Ovary (tissue), 3 donors: ENCODE results near the gene MEMO1.

Source experiments
- CTCF ChIP-seq, 3 donors: fragments of 450-650 bp in 2 of 3; fragments of 200-600 bp in 1 of 3; IDR thresholded peaks; one replicate each; pipeline versions ENCODE4 v1.5.1 to v1.8.0; 2016 to 2022; ENCODE audit warnings: antibody characterized with exemption in 3 of 3, mild to moderate bottlenecking in 1 of 3
- EP300 ChIP-seq: sonication (generic); formaldehyde crosslinking; IDR thresholded peaks from one replicate; pipeline ENCODE4 v1.6.1; 2017; ENCODE audit warnings: antibody characterized with exemption
- POLR2A ChIP-seq: fragments of 450-650 bp; IDR thresholded peaks from one replicate; pipeline ENCODE4 v1.6.1; 2017; ENCODE audit warnings: antibody characterized with exemption, mild to moderate bottlenecking, moderate library complexity
- donor health status: DM: no; HTN: no; CAD: no.

DNA sequence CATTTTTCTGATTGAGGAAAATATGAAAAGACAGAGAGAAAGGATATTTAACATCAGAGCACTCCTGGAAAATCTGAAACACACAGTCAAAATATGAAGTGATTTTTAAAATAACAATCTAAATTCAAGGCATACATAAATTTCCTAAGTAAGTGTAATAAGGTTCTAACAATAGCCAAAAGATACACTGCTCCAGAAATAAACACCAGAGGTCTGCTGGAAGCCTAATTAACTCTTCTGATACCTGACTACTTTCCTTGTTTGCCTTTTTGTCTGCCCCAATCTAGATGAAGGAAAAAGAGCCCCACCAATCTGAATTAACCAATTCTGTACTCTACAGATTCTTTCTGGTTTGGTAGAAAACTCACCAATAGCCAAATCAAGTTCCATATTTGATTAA is 87.1 kb downstream of the MEMO1 start:
- no peak for TF ChIP-seq CTCF (IDR thresholded peaks at IDR 0.05)
- TF ChIP-seq EP300: no peak
- no peak for TF ChIP-seq POLR2A
